ENCODE measurements around the gene QTRT2. TPM values are rescaled to one million over a fixed set of nuclear protein-coding genes. Genes with fewer than 3 reads are reported as not detected.

The QTRT2 gene
- total RNA-seq, 1 donor from 2014 or later = 7.6 TPM

GRCh38 chr3:114071786-114072185, 15.2 kb downstream of the QTRT2 start:
- Histone ChIP-seq H3K27me3 (no peaks in the 10 kb centered on the region), H3K36me3 (peaks cover 0 to 66% of the 10 kb centered on the region in 2 donors)
- no peak for DNase-seq (ENCODE audit: extremely low spot score in 2 of 2)

GRCh38 chr3:114076711-114077110, 20.2 kb downstream of the QTRT2 start:
- H3K4me3 ChIP-seq = no peak overlapping the region
- intact Hi-C loops (cut with DNase I) = no loop called here
- no peak for TF ChIP-seq CTCF (IDR thresholded peaks at IDR 0.05)
- no peak for TF ChIP-seq POLR2AphosphoS5 (IDR thresholded peaks at IDR 0.05; ENCODE audit: insufficient read depth in 1 of 2, low read depth in 1 of 2)
- TF ChIP-seq POLR2A (IDR thresholded peaks at IDR 0.05) = no peak
- H3K4me1 ChIP-seq = no peaks in the 10 kb centered on the region
- H3K27ac ChIP-seq = no peak overlapping the region
- no peak for DNase-seq (ENCODE audit: extremely low spot score in 2 of 2)
- no peaks in the 10 kb centered on the region for H3K9me3 ChIP-seq
- no peaks in the 10 kb centered on the region for H3K27me3 ChIP-seq
- peaks cover 0 to 76% of the 10 kb centered on the region in 2 donors for H3K36me3 ChIP-seq

More at GRCh38 chr3:114071786-114072185, 15.2 kb downstream of the QTRT2 start:
- TF ChIP-seq CTCF (IDR thresholded peaks at IDR 0.05) (no peak), POLR2AphosphoS5 (IDR thresholded peaks at IDR 0.05; ENCODE audit: insufficient read depth in 1 of 2, low read depth in 1 of 2) (no peak), POLR2A (IDR thresholded peaks at IDR 0.05) (no peak)
- intact Hi-C loops (cut with DNase I) = no loop called here
- Histone ChIP-seq H3K4me3 (no peak overlapping the region), H3K27ac (no peak overlapping the region), H3K9me3 (no peaks in the 10 kb centered on the region), H3K4me1 (no peaks in the 10 kb centered on the region)

GRCh38 chr3:114078126-114078525, 21.6 kb downstream of the QTRT2 start:
- no peak for TF ChIP-seq POLR2AphosphoS5 (IDR thresholded peaks at IDR 0.05; ENCODE audit: insufficient read depth in 1 of 2, low read depth in 1 of 2)
- TF ChIP-seq CTCF (IDR thresholded peaks at IDR 0.05) = no peak
- H3K4me1 ChIP-seq = no peaks in the 10 kb centered on the region
- H3K36me3 ChIP-seq = peaks cover 0 to 75% of the 10 kb centered on the region in 2 donors
- no peak for DNase-seq (ENCODE audit: extremely low spot score in 2 of 2)
- no peaks in the 10 kb centered on the region for H3K27me3 ChIP-seq
- no peak overlapping the region for H3K27ac ChIP-seq
- intact Hi-C loops (cut with DNase I) = no loop called here
- H3K4me3 ChIP-seq = no peak overlapping the region
- no peaks in the 10 kb centered on the region for H3K9me3 ChIP-seq

GRCh38 chr3:114079761-114080160, 23.2 kb downstream of the QTRT2 start:
- no peak for DNase-seq (ENCODE audit: extremely low spot score in 2 of 2)
- no peak overlapping the region for H3K4me3 ChIP-seq
- no peak for TF ChIP-seq CTCF (IDR thresholded peaks at IDR 0.05)
- TF ChIP-seq POLR2A (IDR thresholded peaks at IDR 0.05) = no peak
- TF ChIP-seq POLR2AphosphoS5 (IDR thresholded peaks at IDR 0.05; ENCODE audit: insufficient read depth in 1 of 2, low read depth in 1 of 2) = no peak
- H3K27me3 ChIP-seq = no peaks in the 10 kb centered on the region
- peaks cover 0 to 60% of the 10 kb centered on the region in 2 donors for H3K36me3 ChIP-seq
- no peaks in the 10 kb centered on the region for H3K9me3 ChIP-seq
- intact Hi-C loops (cut with DNase I) = no loop called here
- H3K4me1 ChIP-seq = no peaks in the 10 kb centered on the region
- no peak overlapping the region for H3K27ac ChIP-seq

- Histone ChIP-seq H3K27me3 (no peaks in the 10 kb centered on the region), H3K4me3 (no peak overlapping the region), H3K36me3 (peaks cover 0 to 59% of the 10 kb centered on the region in 2 donors), H3K9me3 (no peaks in the 10 kb centered on the region), H3K4me1 (no peaks in the 10 kb centered on the region), H3K27ac (no peak overlapping the region)
- TF ChIP-seq POLR2AphosphoS5 (IDR thresholded peaks at IDR 0.05; ENCODE audit: insufficient read depth in 1 of 2, low read depth in 1 of 2) (no peak), CTCF (IDR thresholded peaks at IDR 0.05) (no peak), POLR2A (IDR thresholded peaks at IDR 0.05) (no peak)
- intact Hi-C loops (cut with DNase I) = no loop called here
- no peak for DNase-seq (ENCODE audit: extremely low spot score in 2 of 2)
Measured at GRCh38 chr3:114080201-114080600, 23.7 kb downstream of the QTRT2 start.
